SK-N-SH (cell line): ENCODE measurements around the gene TESK1.
"Not testable (repeated sequence)": the region's sequence is repeated elsewhere in the genome, so short reads cannot be mapped to it uniquely, and the experiment has no call there.

Source experiments
- CTCF ChIP-seq: fragments of 200-600 bp; sonication (generic); IDR thresholded peaks from 2 replicates; pipeline ENCODE4 v1.6.1; 2017; ENCODE audit warnings: antibody characterized with exemption, mild to moderate bottlenecking, moderate library complexity
- ELF1 ChIP-seq: IDR thresholded peaks from 2 replicates; pipeline ENCODE4 v1.4.0; 2012
- MAX ChIP-seq: IDR thresholded peaks from 2 replicates; pipeline ENCODE4 v1.4.0; 2012; ENCODE audit warnings: low read depth
- PBX3 ChIP-seq: IDR thresholded peaks from 2 replicates; pipeline ENCODE4; 2012
- SIN3A ChIP-seq: IDR thresholded peaks from 2 replicates; pipeline ENCODE4 v1.6.1; 2012; ENCODE audit warnings: low read depth, mild to moderate bottlenecking, low read length, moderate library complexity, borderline replicate concordance
- TAF1 ChIP-seq: IDR thresholded peaks from 2 replicates; pipeline ENCODE4 v1.6.1; 2012; ENCODE audit warnings: low read depth, mild to moderate bottlenecking, low read length, moderate library complexity, borderline replicate concordance
- YY1 ChIP-seq: IDR thresholded peaks from 2 replicates; pipeline ENCODE4 v1.4.0; 2012; ENCODE audit warnings: low read depth, mild to moderate bottlenecking

GRCh38 chr9:35639225-35639624 is 34.2 kb downstream of the TESK1 start:
- not testable (repeated sequence) for TF ChIP-seq YY1, CTCF, ELF1, TAF1, PBX3, MAX, SIN3A
